ENCODE measurements around the gene PHLPP2. TPM values are rescaled to one million over a fixed set of nuclear protein-coding genes. Genes with fewer than 3 reads are reported as not detected.

Gene PHLPP2
- total RNA-seq, 2 experiments from 2014 or later, result 6.7 to 14.8 TPM

DNA sequence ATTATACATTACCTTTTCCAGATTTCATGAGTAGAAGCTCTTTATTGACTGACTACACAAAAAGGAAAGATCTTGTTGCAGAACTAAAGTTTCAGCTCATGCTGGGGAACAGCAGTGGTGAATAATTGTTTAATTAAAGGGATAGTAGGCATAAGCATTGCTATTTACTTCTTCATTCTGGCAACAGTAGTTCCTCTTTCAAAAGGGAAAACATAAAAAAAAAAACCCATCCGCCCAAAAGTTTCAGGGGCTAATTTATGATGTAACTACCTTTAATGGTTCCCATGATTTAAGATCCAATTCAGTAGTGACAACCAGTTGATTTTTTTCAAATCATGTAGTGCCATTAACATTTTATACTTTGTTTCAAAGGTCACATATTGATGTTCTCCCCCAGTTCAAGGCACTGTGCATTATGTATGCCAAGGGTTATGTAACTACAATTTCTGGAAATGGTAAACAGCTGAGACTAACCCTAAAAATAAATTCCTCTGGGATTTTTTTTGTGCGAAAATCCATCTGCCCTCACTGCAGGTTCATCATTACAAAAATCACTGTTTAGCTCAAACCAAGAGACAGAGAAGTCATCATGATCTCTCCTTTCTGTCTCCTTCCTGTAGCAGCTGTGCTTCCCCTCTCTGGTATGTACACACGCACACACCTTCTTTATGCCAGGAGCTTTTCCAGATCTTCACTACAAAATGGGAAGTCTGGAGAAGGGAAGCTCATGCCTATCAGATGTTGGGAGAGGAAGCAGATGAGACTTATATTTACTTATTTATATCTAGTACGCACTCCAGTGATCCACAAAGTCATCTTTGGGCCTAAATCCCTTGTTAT, 2.2 kb upstream of the PHLPP2 start:
- peak overlapping the region; percentile 55 for H3K4me2 ChIP-seq (ENCODE audit: low read length)
- intact Hi-C loops (cut with micrococcal nuclease; ENCODE audit: unreplicated experiment), result loop anchor here (10.0 kb wide), 1 partner anchor 368 kb away; the partner anchor contains the start of genes DHX38 and TXNL4B
- H3K36me3 ChIP-seq (ENCODE audit: insufficient read depth, low read length), result peaks cover 19% of the 10 kb centered on the region
- ChIA-PET POLR2A (interaction anchor here (0.5 to 1.4 kb wide), 7 partner anchors 9 to 236 kb away, joined by 3 to 4 read pairs (median 4); no protein-coding TSS in a partner anchor), CTCF (ENCODE audit: unreplicated experiment) (interaction anchor here (1.1 kb wide), 1 partner anchor 19 kb away, joined by 3 read pairs; no protein-coding TSS in a partner anchor)
- no peaks in the 10 kb centered on the region for H3K9me2 ChIP-seq (ENCODE audit: insufficient read depth, low read length)
- no peak overlapping the region for H2AFZ ChIP-seq (ENCODE audit: low read length)
- no TSS peak for BruUV-seq (replicated peaks)
- DNase-seq (ENCODE audit: low spot score), result peak; percentile 58
- no peak overlapping the region for H3K4me3 ChIP-seq (ENCODE audit: low read depth, low read length, poor library complexity, severe bottlenecking)
- H4K20me1 ChIP-seq (ENCODE audit: insufficient read depth, low read length), result no peaks in the 10 kb centered on the region; the same call in 1 of the 2 replicates
- peaks cover 9% of the 10 kb centered on the region for H3K79me2 ChIP-seq (ENCODE audit: insufficient read depth, low read depth, low read length)
- H3K9me3 ChIP-seq (ENCODE audit: low read length), result no peaks in the 10 kb centered on the region
- peaks cover 52% of the 10 kb centered on the region for H3K4me1 ChIP-seq (ENCODE audit: insufficient read depth, low read length, poor library complexity, severe bottlenecking)
- TF ChIP-seq, protein P1, sequence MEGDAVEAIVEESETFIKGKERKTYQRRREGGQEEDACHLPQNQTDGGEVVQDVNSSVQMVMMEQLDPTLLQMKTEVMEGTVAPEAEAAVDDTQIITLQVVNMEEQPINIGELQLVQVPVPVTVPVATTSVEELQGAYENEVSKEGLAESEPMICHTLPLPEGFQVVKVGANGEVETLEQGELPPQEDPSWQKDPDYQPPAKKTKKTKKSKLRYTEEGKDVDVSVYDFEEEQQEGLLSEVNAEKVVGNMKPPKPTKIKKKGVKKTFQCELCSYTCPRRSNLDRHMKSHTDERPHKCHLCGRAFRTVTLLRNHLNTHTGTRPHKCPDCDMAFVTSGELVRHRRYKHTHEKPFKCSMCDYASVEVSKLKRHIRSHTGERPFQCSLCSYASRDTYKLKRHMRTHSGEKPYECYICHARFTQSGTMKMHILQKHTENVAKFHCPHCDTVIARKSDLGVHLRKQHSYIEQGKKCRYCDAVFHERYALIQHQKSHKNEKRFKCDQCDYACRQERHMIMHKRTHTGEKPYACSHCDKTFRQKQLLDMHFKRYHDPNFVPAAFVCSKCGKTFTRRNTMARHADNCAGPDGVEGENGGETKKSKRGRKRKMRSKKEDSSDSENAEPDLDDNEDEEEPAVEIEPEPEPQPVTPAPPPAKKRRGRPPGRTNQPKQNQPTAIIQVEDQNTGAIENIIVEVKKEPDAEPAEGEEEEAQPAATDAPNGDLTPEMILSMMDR (conservative IDR thresholded peaks at IDR 0.05; ENCODE audit: low read length), result no peak
- no peak for TF ChIP-seq EZH2phosphoT487 (IDR thresholded peaks at IDR 0.05; ENCODE audit: borderline replicate concordance, low read depth, low read length)
- peak overlapping the region; percentile 72 for H3K27ac ChIP-seq (ENCODE audit: low read depth, low read length, poor library complexity, severe bottlenecking)

- Histone ChIP-seq H4K20me1 (ENCODE audit: insufficient read depth, low read length) (no peaks in the 10 kb centered on the region; the same call in 1 of the 2 replicates), H3K36me3 (ENCODE audit: insufficient read depth, low read length) (no peaks in the 10 kb centered on the region), H3K4me3 (ENCODE audit: low read depth, low read length, poor library complexity, severe bottlenecking) (peak overlapping the region; percentile 94), H3K9me2 (ENCODE audit: insufficient read depth, low read length) (no peaks in the 10 kb centered on the region), H3K9me3 (ENCODE audit: low read length) (no peaks in the 10 kb centered on the region), H3K4me2 (ENCODE audit: low read length) (peak overlapping the region; percentile 97), H2AFZ (ENCODE audit: low read length) (peak overlapping the region; percentile 78), H3K79me2 (ENCODE audit: insufficient read depth, low read depth, low read length) (peaks cover 14% of the 10 kb centered on the region), H3K4me1 (ENCODE audit: insufficient read depth, low read length, poor library complexity, severe bottlenecking) (peaks cover 52% of the 10 kb centered on the region), H3K27ac (ENCODE audit: low read depth, low read length, poor library complexity, severe bottlenecking) (peak overlapping the region; percentile 66)
- peak; percentile 88 for DNase-seq (ENCODE audit: low spot score)
- ChIA-PET POLR2A (no interaction called here), CTCF (ENCODE audit: unreplicated experiment) (interaction anchor here (0.5 kb wide), 1 partner anchor 12 kb away, joined by 5 read pairs; no protein-coding TSS in a partner anchor)
- TF ChIP-seq, protein P1 (conservative IDR thresholded peaks at IDR 0.05; ENCODE audit: low read length), result peak; percentile 28; the same call in 1 of the 2 replicates
- TF ChIP-seq EZH2phosphoT487 (IDR thresholded peaks at IDR 0.05; ENCODE audit: borderline replicate concordance, low read depth, low read length), result no peak
- BruUV-seq (replicated peaks), result no TSS peak
- intact Hi-C loops (cut with micrococcal nuclease; ENCODE audit: unreplicated experiment), result loop anchor here (2.0 to 10.0 kb wide), 5 partner anchors 17 to 371 kb away; partner anchors contain the start of genes AP1G1, DHX38, TXNL4B and ZNF821
These were observed 773 bp downstream of the PHLPP2 start for GRCh38 chr16:71723537-71724319.
